Measurements from ENCODE around the gene ANGPTL8. TPM values are rescaled to one million over a fixed set of nuclear protein-coding genes. Genes with fewer than 3 reads are reported as not detected.
A peak's percentile ranks its signal among the peaks of the same experiment; 100 is the strongest.

ANGPTL8 gene
- total RNA-seq, 1 donor = not detected

DNA sequence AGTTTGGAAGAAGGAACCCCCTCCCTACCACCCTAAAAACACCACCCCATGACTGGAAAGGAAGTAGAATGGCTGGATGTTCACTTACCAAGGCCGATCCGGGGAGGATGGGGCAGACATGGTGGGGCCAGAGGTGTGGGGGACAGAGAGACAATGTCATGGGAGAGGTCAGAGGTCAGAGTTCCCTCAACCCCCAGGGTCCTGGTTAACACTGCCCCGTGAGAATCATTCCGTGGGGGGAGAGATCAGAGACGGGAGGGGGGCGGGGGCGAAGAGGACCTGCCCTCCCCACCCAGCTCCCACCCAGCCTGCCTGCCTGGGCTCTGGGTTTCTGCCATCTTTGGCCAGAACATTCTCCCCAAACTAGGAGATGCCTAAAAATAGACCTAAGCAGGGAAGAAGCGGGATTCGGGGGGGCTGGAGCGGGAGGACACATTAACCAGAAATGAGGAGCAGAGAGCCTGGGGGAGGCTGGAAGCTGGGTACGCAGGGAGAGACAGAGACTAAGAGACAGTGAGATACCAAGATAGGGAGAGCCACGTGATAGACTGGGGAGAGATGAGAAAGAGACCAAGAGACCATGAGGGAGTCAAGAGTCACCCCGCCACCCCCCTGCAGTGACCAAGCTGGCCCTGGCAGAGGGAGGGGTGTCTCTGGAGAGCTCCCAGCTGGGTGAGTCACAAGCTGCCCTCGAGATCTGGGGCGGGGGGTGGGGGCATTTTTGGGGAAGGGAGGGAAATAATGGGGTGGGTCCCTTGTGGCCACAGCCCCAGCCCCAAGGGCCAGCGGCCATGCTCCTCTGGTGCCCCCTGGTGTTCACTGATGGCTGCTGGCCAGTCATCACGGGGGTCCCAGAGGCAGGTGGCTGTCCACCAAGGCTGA is 36.0 kb upstream of the ANGPTL8 start:
- peak in 2 of 3 donors; percentile 84 to 85 for DNase-seq (ENCODE audit: low read depth in 2 of 3, low spot score in 2 of 3)

GRCh38 chr19:11204076-11204602 is 35.3 kb upstream of the ANGPTL8 start:
- DNase-seq (ENCODE audit: low read depth in 2 of 3, low spot score in 2 of 3) = no peak

GRCh38 chr19:11204943-11205349 is 34.5 kb upstream of the ANGPTL8 start:
- DNase-seq (ENCODE audit: low read depth in 2 of 3, low spot score in 2 of 3) = peak in 2 of 3 donors; percentile 93 to 99

DNA sequence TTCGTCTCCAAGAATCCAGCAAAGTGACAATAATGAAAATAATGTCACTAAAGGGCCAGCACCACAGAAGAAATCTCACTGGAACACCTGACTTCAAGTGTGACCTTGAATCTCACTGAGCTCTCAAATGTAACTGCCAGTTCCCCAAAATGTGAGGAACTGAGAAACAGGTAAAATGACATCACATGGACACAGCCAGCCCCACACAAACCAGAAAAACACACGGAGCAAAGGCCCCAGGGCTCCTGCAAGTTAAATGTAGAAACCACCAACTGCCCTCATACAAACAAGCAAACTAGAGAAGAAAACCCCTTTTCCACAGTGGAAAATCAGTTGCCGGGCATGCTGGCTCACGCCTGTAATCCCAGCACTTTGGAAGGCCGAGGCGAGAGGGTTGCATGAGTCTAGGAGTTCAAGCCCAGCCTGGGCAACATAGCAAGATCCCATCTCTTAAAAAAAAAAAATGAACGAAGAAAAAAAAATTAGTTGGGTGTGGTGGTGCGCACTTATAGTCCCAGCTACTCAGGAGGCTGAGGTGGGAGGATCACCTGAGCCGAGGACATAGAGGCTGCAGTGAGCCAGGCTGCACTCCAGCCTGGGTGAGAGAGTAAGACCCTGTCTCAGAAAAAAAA is 33.4 kb upstream of the ANGPTL8 start:
- DNase-seq (ENCODE audit: low read depth in 2 of 3, low spot score in 2 of 3) = no peak

- no peak for DNase-seq (ENCODE audit: low read depth in 2 of 3, low spot score in 2 of 3)
Measured at GRCh38 chr19:11208561-11209471, 30.6 kb upstream of the ANGPTL8 start.

DNA sequence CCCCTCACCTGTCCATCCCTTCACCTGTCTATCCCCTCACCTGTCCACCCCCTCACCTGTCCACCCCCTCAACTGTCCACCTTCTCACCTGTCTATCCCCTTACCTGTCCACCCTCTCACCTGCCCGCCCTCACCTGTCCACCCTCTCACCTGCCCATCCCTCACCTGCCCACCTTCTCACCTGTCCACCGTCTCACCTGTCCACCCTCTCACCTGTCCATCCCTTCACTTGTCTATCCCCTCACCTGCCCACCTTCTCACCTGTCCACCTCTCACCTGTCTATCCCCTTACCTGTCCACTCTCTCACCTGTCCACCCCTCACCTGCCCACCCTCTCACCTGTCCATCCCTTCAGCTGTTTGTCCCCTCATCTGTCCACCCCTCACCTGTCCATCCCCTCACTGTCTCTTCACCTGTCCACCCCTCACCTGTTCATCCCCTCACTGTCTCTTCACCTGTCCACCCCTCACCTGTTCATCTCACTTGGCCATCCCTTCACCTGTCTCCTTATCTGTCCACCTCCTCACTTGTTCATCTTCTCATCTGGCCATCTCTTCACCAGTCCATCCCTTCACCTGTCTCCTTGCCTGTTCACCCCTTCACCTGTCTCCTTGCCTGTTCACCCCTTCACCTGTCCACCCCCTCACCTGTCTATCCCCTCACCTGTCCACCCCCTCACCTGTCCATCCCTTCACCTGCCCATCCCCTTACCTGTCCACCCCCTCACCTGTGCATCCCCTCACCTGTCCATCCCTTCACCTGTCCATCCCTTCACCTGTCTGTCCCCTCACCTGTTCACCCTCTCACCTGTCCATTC is 29.4 kb upstream of the ANGPTL8 start:
- no peak for DNase-seq (ENCODE audit: low read depth in 2 of 3, low spot score in 2 of 3)

GRCh38 chr19:11210656-11210928 is 28.8 kb upstream of the ANGPTL8 start:
- DNase-seq (ENCODE audit: low read depth in 2 of 3, low spot score in 2 of 3) = no peak

GRCh38 chr19:11214387-11214786 is 25.0 kb upstream of the ANGPTL8 start:
- no peak for DNase-seq (ENCODE audit: low read depth in 2 of 3, low spot score in 2 of 3)

DNA sequence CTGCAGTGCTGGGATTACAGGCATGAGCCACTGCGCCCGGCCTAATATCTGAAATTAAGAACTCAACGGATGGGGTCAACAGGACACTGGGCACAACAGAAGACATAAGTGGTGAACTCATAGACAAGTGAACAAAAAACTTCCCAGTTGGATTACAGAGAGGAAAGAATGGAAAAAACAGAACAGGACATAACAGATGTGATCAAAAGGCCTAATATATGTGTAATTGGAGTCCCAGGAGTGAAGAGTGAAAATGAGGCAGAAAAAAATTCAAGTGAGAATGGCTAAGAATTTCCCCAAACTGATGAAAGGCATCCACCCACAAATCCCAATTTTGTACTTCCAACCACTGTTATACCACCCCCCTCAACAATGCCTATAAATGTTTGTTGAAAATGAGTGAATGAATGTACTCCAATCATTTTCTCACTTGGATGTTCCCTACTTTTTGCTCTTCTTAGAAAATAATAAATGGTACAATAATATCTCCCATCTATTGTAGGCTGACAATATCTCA is 18.3 kb upstream of the ANGPTL8 start:
- DNase-seq (ENCODE audit: low read depth in 2 of 3, low spot score in 2 of 3) = no peak

DNA sequence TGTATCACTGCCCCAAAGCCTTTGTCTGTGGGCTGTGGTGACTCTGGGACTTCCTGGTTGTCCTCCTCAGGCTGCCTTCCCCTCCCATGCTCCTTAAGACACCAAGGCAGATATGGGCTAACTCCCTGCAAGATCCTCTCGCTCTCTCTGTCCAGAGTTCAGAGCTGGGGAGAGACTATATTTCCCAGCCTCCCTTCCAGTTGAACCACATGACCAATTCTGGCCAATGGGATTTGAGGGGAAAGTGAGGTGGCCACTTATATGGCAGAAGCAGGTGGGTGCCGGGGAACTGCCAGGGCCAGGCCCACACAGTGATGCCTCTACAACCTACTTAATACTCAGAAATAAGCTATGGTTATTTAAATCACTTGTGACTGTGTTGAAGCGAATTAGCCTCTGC is 16.2 kb upstream of the ANGPTL8 start:
- peak in 1 of 3 donors; percentile 24 for DNase-seq (ENCODE audit: low read depth in 2 of 3, low spot score in 2 of 3)

- no peak for DNase-seq (ENCODE audit: low read depth in 2 of 3, low spot score in 2 of 3)
Measured at GRCh38 chr19:11224429-11224828, 15.0 kb upstream of the ANGPTL8 start.

- DNase-seq (ENCODE audit: low read depth in 2 of 3, low spot score in 2 of 3) = no peak
Measured at GRCh38 chr19:11225172-11225571, 14.2 kb upstream of the ANGPTL8 start.

GRCh38 chr19:11225815-11226214 is 13.6 kb upstream of the ANGPTL8 start:
- DNase-seq (ENCODE audit: low read depth in 2 of 3, low spot score in 2 of 3) = no peak

- DNase-seq (ENCODE audit: low read depth in 2 of 3, low spot score in 2 of 3) = peak in 1 of 3 donors; percentile 19
Measured at GRCh38 chr19:11226716-11227166, 12.7 kb upstream of the ANGPTL8 start.

GRCh38 chr19:11227195-11227886 is 12.1 kb upstream of the ANGPTL8 start:
- peak in 2 of 3 donors; percentile 19 to 26 for DNase-seq (ENCODE audit: low read depth in 2 of 3, low spot score in 2 of 3)

DNA sequence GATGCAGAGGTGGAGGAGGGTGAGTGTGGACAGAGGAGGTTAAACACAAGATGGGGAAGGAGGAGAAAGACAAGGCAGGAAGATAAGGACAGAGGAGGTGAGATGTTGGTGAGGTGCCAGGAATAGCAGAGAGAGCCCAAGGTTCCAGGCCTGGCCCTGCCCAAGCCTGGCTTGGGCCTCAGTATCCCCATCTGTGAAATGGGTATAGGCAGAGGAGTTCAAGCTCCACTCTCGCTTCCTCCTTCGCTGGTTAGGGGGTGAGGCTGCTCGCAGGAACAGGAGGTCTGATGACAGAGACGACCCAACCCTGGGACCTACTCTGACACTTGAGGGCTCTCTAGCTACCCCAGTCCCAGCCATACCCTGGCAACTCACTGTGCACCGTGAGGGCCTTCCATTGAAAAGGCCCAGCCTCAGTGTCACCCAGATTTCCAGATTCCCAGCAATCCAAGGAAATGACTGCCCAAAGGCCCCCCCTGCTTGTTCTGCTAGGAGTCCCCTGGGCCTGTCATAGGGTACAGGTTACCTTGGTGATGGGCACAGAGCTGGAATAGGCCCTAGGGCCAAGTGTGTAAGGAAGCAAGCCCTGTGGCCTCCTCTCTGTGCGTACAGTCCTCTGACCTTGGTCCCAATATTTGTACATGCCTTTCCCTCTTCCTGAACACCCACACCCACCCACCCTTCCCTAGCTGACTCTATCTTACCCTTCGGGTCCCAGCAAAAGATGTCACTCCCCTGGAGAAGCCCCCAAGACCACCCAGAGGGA is 8.6 kb upstream of the ANGPTL8 start:
- no peak for DNase-seq (ENCODE audit: low read depth in 2 of 3, low spot score in 2 of 3)

DNA sequence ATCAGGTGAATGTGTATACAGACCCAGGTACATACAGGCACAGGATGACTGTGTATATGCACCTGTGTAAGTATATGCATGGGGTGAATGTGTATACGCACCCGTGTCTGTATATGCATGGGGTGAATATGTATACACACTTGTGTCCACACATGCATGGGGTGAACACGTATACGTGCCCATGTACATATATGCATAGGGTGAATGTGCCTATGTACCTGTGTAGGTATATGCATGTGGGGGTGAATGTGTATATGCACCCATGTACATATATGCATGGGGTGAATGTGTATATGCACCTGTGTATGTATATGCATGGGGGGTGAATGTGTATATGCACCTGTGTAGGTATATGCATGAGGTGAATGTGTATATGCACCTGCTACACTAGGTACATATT is 6.9 kb upstream of the ANGPTL8 start:
- no peak for DNase-seq (ENCODE audit: low read depth in 2 of 3, low spot score in 2 of 3)

GRCh38 chr19:11233073-11233472 is 6.3 kb upstream of the ANGPTL8 start:
- DNase-seq (ENCODE audit: low read depth in 2 of 3, low spot score in 2 of 3) = no peak

All from hematopoietic multipotent progenitor cell (in vitro differentiated cells).